Stimulated activated naive CD8-positive, alpha-beta T cell treated with anti-CD3 and anti-CD28 coated beads, Interleukin-15, amount 100 ng/mL, for 72 hours (primary cell): Measurements from ENCODE around the gene RPL11.
"Not testable (repeated sequence)": the region's sequence is repeated elsewhere in the genome, so short reads cannot be mapped to it uniquely, and the experiment has no call there.

ENCODE experiments used
- ATAC-seq: fragments of 150-1000 bp; cut with Tn5 transposase; 2 replicates; pipeline ENCODE4 v1.10.0; 2021; ENCODE audit warnings: mild to moderate bottlenecking, moderate library complexity
- DNase-seq, 2 donors: peaks; one replicate each; pipeline ENCODE4 v3.0.0; 2021 to 2022
- H3K27ac Mint-ChIP-seq, 2 donors: one replicate each; pipeline ENCODE4 v1.8.0; 2022; ENCODE audit warnings: mild to moderate bottlenecking in 2 of 2, mixed read lengths in 2 of 2, moderate library complexity in 2 of 2
- H3K27me3 Mint-ChIP-seq: one replicate; pipeline ENCODE4 v1.8.0; 2022; ENCODE audit warnings: mixed read lengths
- H3K4me1 Mint-ChIP-seq: one replicate; pipeline ENCODE4 v1.8.0; 2022; ENCODE audit warnings: mild to moderate bottlenecking, mixed read lengths
- H3K4me3 Mint-ChIP-seq, 2 donors: one replicate each; pipeline ENCODE4 v1.8.0; 2022; ENCODE audit warnings: mild to moderate bottlenecking in 2 of 2, mixed read lengths in 2 of 2, moderate library complexity in 1 of 2
- H3K9me3 Mint-ChIP-seq, 2 donors: one replicate each; pipeline ENCODE4 v1.8.0; 2022; ENCODE audit warnings: mixed read lengths in 2 of 2

Gene RPL11

GRCh38 chr1:23699280-23700179 is 7.9 kb downstream of the RPL11 start:
- Mint-ChIP-seq H3K9me3 (no peaks in the 10 kb centered on the region), H3K4me1 (peaks cover 58% of the 10 kb centered on the region), H3K27ac (peak overlapping the region in 1 of 2 donors; percentile 67), H3K4me3 (peak overlapping the region; percentile 14 to 55), H3K27me3 (no peaks in the 10 kb centered on the region)
- DNase-seq (peak in 1 of 2 donors; percentile 59), ATAC-seq (peak; percentile 98)

- Mint-ChIP-seq H3K4me3 (no peak overlapping the region), H3K27me3 (no peaks in the 10 kb centered on the region), H3K27ac (peak overlapping the region; percentile 69 to 82), H3K9me3 (no peaks in the 10 kb centered on the region), H3K4me1 (peaks cover 40% of the 10 kb centered on the region)
- no peak for DNase-seq
- ATAC-seq, result no peak
Observed at GRCh38 chr1:23701310-23701709, 9.7 kb downstream of the RPL11 start.

GRCh38 chr1:23701996-23702395 is 10.4 kb downstream of the RPL11 start:
- Mint-ChIP-seq H3K27me3 (no peaks in the 10 kb centered on the region), H3K4me3 (no peak overlapping the region), H3K9me3 (no peaks in the 10 kb centered on the region), H3K27ac (peak overlapping the region in 1 of 2 donors; percentile 82), H3K4me1 (peaks cover 33% of the 10 kb centered on the region)
- no peak for DNase-seq
- ATAC-seq, result no peak

GRCh38 chr1:23704834-23705495 is 13.4 kb downstream of the RPL11 start:
- DNase-seq (no peak), ATAC-seq (no peak)
- Mint-ChIP-seq H3K27me3 (no peaks in the 10 kb centered on the region), H3K9me3 (no peaks in the 10 kb centered on the region), H3K4me3 (no peak overlapping the region), H3K4me1 (peaks cover 14% of the 10 kb centered on the region), H3K27ac (no peak overlapping the region)

- no peak for ATAC-seq
- Mint-ChIP-seq H3K4me3 (no peak overlapping the region), H3K9me3 (no peaks in the 10 kb centered on the region), H3K4me1 (peaks cover 7% of the 10 kb centered on the region), H3K27ac (peak overlapping the region in 1 of 2 donors; percentile 15), H3K27me3 (no peaks in the 10 kb centered on the region)
- DNase-seq, result no peak
Observed at GRCh38 chr1:23709229-23709628, 17.6 kb downstream of the RPL11 start.

- no peak for DNase-seq
- Mint-ChIP-seq H3K4me3 (no peak overlapping the region), H3K27me3 (no peaks in the 10 kb centered on the region), H3K27ac (peak overlapping the region in 1 of 2 donors; percentile 85), H3K4me1 (peaks cover 28% of the 10 kb centered on the region), H3K9me3 (no peaks in the 10 kb centered on the region)
- ATAC-seq, result no peak
Observed at GRCh38 chr1:23718482-23718881, 26.9 kb downstream of the RPL11 start.

- Mint-ChIP-seq H3K27me3 (no peaks in the 10 kb centered on the region), H3K4me1 (peaks cover 28% of the 10 kb centered on the region), H3K27ac (no peak overlapping the region), H3K4me3 (no peak overlapping the region), H3K9me3 (no peaks in the 10 kb centered on the region)
- DNase-seq (no peak), ATAC-seq (no peak)
Observed at GRCh38 chr1:23719162-23719820, 27.7 kb downstream of the RPL11 start.

- H3K4me1 Mint-ChIP-seq, result peaks cover 28% of the 10 kb centered on the region
- peak; percentile 92 for ATAC-seq
- DNase-seq, result peak in 1 of 2 donors; percentile 54
- H3K27me3 Mint-ChIP-seq, result no peaks in the 10 kb centered on the region
- peak overlapping the region in 1 of 2 donors; percentile 10 for H3K27ac Mint-ChIP-seq
- H3K4me3 Mint-ChIP-seq, result peak overlapping the region; percentile 11 to 16
- H3K9me3 Mint-ChIP-seq, result no peaks in the 10 kb centered on the region
Observed at GRCh38 chr1:23720256-23720995, 28.8 kb downstream of the RPL11 start.

GRCh38 chr1:23722652-23723051 is 31.0 kb downstream of the RPL11 start:
- Mint-ChIP-seq H3K27ac (peak overlapping the region in 1 of 2 donors; percentile 29), H3K27me3 (no peaks in the 10 kb centered on the region), H3K4me3 (no peak overlapping the region), H3K9me3 (no peaks in the 10 kb centered on the region), H3K4me1 (peaks cover 28% of the 10 kb centered on the region)
- ATAC-seq (no peak), DNase-seq (no peak)

- Mint-ChIP-seq H3K27ac (no peak overlapping the region), H3K27me3 (no peaks in the 10 kb centered on the region), H3K4me3 (no peak overlapping the region), H3K4me1 (peaks cover 13% of the 10 kb centered on the region), H3K9me3 (no peaks in the 10 kb centered on the region)
- no peak for DNase-seq
- ATAC-seq, result no peak
Observed at GRCh38 chr1:23726686-23727085, 35.1 kb downstream of the RPL11 start.

GRCh38 chr1:23727362-23727811 is 35.8 kb downstream of the RPL11 start:
- H3K9me3 Mint-ChIP-seq, result no peaks in the 10 kb centered on the region
- no peak overlapping the region for H3K4me3 Mint-ChIP-seq
- ATAC-seq, result no peak
- no peaks in the 10 kb centered on the region for H3K27me3 Mint-ChIP-seq
- peaks cover 13% of the 10 kb centered on the region for H3K4me1 Mint-ChIP-seq
- DNase-seq, result no peak
- no peak overlapping the region for H3K27ac Mint-ChIP-seq

- Mint-ChIP-seq H3K9me3 (no peaks in the 10 kb centered on the region), H3K27ac (no peak overlapping the region), H3K4me1 (peaks cover 23% of the 10 kb centered on the region), H3K27me3 (no peaks in the 10 kb centered on the region), H3K4me3 (no peak overlapping the region)
- no peak for DNase-seq
- no peak for ATAC-seq
Observed at GRCh38 chr1:23732363-23733224, 41.0 kb downstream of the RPL11 start.

- H3K9me3 Mint-ChIP-seq, H3K4me3 Mint-ChIP-seq, ATAC-seq, DNase-seq, H3K27ac Mint-ChIP-seq, H3K27me3 Mint-ChIP-seq: not testable (repeated sequence)
- peaks cover 16% of the 10 kb centered on the region for H3K4me1 Mint-ChIP-seq
Observed at GRCh38 chr1:23733281-23733680, 41.7 kb downstream of the RPL11 start.

GRCh38 chr1:23736437-23737134 is 45.0 kb downstream of the RPL11 start:
- DNase-seq, result peak in 1 of 2 donors; percentile 60
- peak; percentile 98 for ATAC-seq
- Mint-ChIP-seq H3K4me3 (no peak overlapping the region), H3K27ac (peak overlapping the region; percentile 0 to 51), H3K27me3 (no peaks in the 10 kb centered on the region), H3K9me3 (no peaks in the 10 kb centered on the region), H3K4me1 (peaks cover 11% of the 10 kb centered on the region)
